ENCODE measurements around the gene NEK2.

The NEK2 gene

DNA sequence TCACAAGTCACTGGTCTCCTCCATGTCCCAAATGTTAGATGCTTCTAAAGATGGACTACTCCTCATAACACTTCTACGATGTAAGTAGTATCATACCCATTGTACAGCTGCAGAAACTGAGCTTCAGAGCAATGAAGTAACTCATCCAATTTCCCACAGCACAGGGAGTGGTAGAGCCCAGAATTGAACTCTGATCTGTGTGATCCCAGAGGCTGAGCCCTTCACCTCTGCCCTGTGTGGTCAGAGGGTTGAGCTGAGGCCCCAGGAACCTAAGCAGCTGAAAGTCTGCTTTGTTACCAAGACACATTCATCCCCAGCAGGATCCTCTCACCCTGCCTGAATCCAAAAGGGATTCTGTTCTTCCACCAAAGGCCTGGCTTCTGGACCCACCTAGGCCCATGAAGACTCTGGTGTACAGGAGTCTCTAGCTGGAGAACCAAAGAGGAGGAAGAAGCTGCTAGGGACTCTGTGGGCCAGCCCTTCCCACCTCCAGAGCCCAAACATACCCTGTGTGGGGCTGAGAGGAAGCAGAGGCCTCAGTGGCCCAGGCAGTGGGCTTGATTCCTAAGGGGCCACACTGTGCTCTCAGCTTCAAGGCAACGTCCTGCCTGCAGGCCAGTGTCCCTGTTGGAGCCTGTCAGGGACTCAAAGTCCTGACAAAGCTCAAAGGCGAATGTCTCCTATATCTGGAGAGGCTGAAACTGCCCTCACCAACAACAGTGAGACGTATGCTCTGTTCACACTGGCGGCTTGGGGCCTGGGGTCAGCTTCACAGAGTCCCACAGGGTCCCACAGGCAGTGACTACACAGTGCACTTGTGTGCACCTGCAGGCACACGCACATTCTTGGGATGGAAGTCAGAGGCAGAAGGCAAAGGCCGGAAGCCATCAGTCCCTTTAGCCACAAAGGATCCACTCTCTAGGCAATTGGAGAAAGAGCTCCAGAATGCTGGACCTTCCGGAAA, 56.1 kb downstream of the NEK2 start:
- Histone ChIP-seq H3K9me3 (ENCODE audit: insufficient read depth, low read length) (no peaks in the 10 kb centered on the region), H3F3A (ENCODE audit: insufficient read depth) (no peaks in the 10 kb centered on the region), H2AFZ (ENCODE audit: low read depth, low read length, severe bottlenecking) (no peak overlapping the region), H3K9ac (ENCODE audit: low read length) (no peak overlapping the region), H3K79me2 (ENCODE audit: insufficient read depth, low read length) (no peaks in the 10 kb centered on the region), H3K27me3 (ENCODE audit: low read length) (no peaks in the 10 kb centered on the region), H3K4me2 (ENCODE audit: low read depth, low read length, poor library complexity, severe bottlenecking) (no peak overlapping the region), H4K20me1 (ENCODE audit: low read depth, low read length) (no peaks in the 10 kb centered on the region), H3K36me3 (ENCODE audit: low read length) (no peaks in the 10 kb centered on the region), H3K9me2 (replicated peaks; ENCODE audit: insufficient read depth, low read length) (no peaks in the 10 kb centered on the region), H3K27ac (ENCODE audit: low read depth, low read length) (no peak overlapping the region), H3K4me3 (ENCODE audit: insufficient read depth, low read length, poor library complexity, severe bottlenecking) (no peak overlapping the region)
- TF ChIP-seq EZH2phosphoT487 (conservative IDR thresholded peaks at IDR 0.05; ENCODE audit: low read length) = no peak
- TF ChIP-seq, protein P1, sequence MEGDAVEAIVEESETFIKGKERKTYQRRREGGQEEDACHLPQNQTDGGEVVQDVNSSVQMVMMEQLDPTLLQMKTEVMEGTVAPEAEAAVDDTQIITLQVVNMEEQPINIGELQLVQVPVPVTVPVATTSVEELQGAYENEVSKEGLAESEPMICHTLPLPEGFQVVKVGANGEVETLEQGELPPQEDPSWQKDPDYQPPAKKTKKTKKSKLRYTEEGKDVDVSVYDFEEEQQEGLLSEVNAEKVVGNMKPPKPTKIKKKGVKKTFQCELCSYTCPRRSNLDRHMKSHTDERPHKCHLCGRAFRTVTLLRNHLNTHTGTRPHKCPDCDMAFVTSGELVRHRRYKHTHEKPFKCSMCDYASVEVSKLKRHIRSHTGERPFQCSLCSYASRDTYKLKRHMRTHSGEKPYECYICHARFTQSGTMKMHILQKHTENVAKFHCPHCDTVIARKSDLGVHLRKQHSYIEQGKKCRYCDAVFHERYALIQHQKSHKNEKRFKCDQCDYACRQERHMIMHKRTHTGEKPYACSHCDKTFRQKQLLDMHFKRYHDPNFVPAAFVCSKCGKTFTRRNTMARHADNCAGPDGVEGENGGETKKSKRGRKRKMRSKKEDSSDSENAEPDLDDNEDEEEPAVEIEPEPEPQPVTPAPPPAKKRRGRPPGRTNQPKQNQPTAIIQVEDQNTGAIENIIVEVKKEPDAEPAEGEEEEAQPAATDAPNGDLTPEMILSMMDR (IDR thresholded peaks at IDR 0.05; ENCODE audit: insufficient read depth, low read length, poor library complexity, severe bottlenecking) = no peak

DNA sequence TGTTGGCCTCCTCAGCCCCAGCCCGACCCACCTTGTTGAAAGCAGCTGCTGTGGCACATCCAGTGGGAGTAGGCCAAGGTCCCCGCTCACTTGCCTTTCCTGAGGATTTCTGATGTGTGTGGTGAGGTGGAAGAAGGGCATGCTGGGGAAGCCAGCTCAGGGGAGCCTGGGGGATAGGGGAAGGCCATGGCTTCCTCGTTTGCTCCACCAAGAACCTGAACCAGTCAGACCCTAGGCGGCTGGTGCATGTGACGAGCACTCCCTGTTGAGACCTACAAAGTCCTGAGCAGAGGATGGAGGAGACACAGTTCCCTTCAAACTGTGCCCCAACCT, 58.5 kb downstream of the NEK2 start:
- Histone ChIP-seq H3K9me3 (ENCODE audit: insufficient read depth, low read length) (no peaks in the 10 kb centered on the region), H3K9ac (ENCODE audit: low read length) (no peak overlapping the region), H3K4me3 (ENCODE audit: insufficient read depth, low read length, poor library complexity, severe bottlenecking) (no peak overlapping the region), H3K36me3 (ENCODE audit: low read length) (no peaks in the 10 kb centered on the region), H3K27ac (ENCODE audit: low read depth, low read length) (no peak overlapping the region), H3K27me3 (ENCODE audit: low read length) (no peaks in the 10 kb centered on the region), H3K4me2 (ENCODE audit: low read depth, low read length, poor library complexity, severe bottlenecking) (no peak overlapping the region), H3K9me2 (replicated peaks; ENCODE audit: insufficient read depth, low read length) (no peaks in the 10 kb centered on the region), H4K20me1 (ENCODE audit: low read depth, low read length) (no peaks in the 10 kb centered on the region), H3K79me2 (ENCODE audit: insufficient read depth, low read length) (no peaks in the 10 kb centered on the region), H2AFZ (ENCODE audit: low read depth, low read length, severe bottlenecking) (no peak overlapping the region), H3F3A (ENCODE audit: insufficient read depth) (no peaks in the 10 kb centered on the region)
- TF ChIP-seq, protein P1 (IDR thresholded peaks at IDR 0.05; ENCODE audit: insufficient read depth, low read length, poor library complexity, severe bottlenecking) = no peak
- no peak for TF ChIP-seq EZH2phosphoT487 (conservative IDR thresholded peaks at IDR 0.05; ENCODE audit: low read length)

DNA sequence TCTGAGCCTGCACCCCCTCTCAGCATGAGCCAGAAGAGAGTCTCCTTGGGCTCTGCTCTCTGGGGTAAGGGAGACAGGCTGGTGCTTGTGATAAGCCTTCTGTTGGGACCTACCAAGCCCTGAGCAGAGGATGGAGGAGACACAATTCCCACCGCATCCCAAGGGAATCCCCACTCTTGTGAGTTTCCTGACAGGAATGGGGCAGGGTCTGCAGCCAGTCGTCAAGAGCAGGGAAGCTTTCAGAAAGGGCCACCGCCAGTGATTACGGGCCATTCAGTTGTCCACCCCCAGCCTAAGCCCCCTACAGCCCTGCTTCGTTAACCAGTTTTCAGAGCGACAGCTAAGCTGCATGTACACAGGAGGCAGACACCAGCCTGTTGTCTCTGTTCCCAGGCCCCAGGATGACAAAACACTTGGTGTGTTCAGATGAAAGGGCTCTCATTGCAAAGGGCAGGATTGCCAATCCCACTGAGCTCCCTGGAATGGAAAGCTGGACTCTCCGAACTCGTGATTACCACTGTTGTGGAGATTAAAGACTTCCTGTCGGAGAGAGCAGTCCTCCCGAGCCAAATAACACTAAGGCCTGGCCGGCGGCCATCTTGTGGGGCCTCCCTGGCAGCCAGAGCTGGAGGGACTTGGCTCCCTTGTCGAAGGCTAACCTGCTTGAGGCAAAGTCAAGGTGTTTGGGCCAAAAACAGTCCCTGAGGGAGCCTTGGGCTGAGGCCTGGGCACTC, 59.0 kb downstream of the NEK2 start:
- Histone ChIP-seq H3K27ac (ENCODE audit: low read depth, low read length) (no peak overlapping the region), H4K20me1 (ENCODE audit: low read depth, low read length) (no peaks in the 10 kb centered on the region), H3K9ac (ENCODE audit: low read length) (no peak overlapping the region), H3K9me3 (ENCODE audit: insufficient read depth, low read length) (no peaks in the 10 kb centered on the region), H3K4me3 (ENCODE audit: insufficient read depth, low read length, poor library complexity, severe bottlenecking) (no peak overlapping the region), H3K27me3 (ENCODE audit: low read length) (no peaks in the 10 kb centered on the region), H3K4me2 (ENCODE audit: low read depth, low read length, poor library complexity, severe bottlenecking) (no peak overlapping the region), H3K79me2 (ENCODE audit: insufficient read depth, low read length) (no peaks in the 10 kb centered on the region), H3F3A (ENCODE audit: insufficient read depth) (no peaks in the 10 kb centered on the region), H2AFZ (ENCODE audit: low read depth, low read length, severe bottlenecking) (no peak overlapping the region), H3K36me3 (ENCODE audit: low read length) (no peaks in the 10 kb centered on the region), H3K9me2 (replicated peaks; ENCODE audit: insufficient read depth, low read length) (no peaks in the 10 kb centered on the region)
- TF ChIP-seq EZH2phosphoT487 (conservative IDR thresholded peaks at IDR 0.05; ENCODE audit: low read length) = no peak

All from SU-DHL-6 (cell line).